ENCODE data around the gene AKNAD1. TPM values are rescaled to one million over a fixed set of nuclear protein-coding genes. Genes with fewer than 3 reads are reported as not detected.

The AKNAD1 gene
- total RNA-seq, 1 donor from 2014 or later = 0.92 TPM

- Mint-ChIP-seq H3K27ac (no peak overlapping the region), H3K27me3 (no peaks in the 10 kb centered on the region), H3K4me1 (ENCODE audit: unreplicated experiment) (peaks cover 14% of the 10 kb centered on the region), H3K36me3 (no peaks in the 10 kb centered on the region), H3K4me3 (no peak overlapping the region), H3K9me3 (no peaks in the 10 kb centered on the region)
- TF ChIP-seq CTCF (conservative IDR thresholded peaks at IDR 0.05) = no peak
- no peak for DNase-seq (ENCODE audit: extremely low spot score, unreplicated experiment)
These were observed 33.3 kb downstream of the AKNAD1 start for GRCh38 chr1:108823632-108824031.

DNA sequence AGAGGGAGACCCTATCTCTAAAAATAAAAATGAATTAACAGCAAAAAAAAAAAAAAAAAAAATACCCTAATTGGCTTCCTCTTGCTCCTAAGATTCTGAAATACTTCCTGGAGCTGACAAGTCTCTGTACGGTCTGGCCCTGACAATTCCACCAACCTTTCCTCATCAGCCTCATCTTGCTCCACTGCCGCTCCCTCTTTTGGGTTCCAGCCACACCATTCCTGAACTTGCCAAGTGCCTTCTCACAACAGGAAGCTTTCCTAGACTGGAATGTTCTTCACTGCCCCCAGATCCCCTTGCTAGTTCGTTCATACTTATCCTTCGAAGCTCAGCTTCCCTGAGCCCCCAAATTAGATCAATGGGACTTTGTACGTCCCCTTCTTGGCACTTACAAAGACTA, 37.0 kb downstream of the AKNAD1 start:
- DNase-seq (ENCODE audit: extremely low spot score, unreplicated experiment) = no peak
- H3K9me3 Mint-ChIP-seq = no peaks in the 10 kb centered on the region
- no peaks in the 10 kb centered on the region for H3K36me3 Mint-ChIP-seq
- no peak for TF ChIP-seq CTCF (conservative IDR thresholded peaks at IDR 0.05)
- peaks cover 25% of the 10 kb centered on the region for H3K4me1 Mint-ChIP-seq (ENCODE audit: unreplicated experiment)
- no peak overlapping the region for H3K27ac Mint-ChIP-seq
- H3K27me3 Mint-ChIP-seq = no peaks in the 10 kb centered on the region
- H3K4me3 Mint-ChIP-seq = no peak overlapping the region

GRCh38 chr1:108817811-108818210, 39.1 kb downstream of the AKNAD1 start:
- Mint-ChIP-seq H3K27ac (no peak overlapping the region), H3K27me3 (no peaks in the 10 kb centered on the region), H3K9me3 (no peaks in the 10 kb centered on the region), H3K4me1 (ENCODE audit: unreplicated experiment) (peaks cover 29% of the 10 kb centered on the region), H3K36me3 (no peaks in the 10 kb centered on the region), H3K4me3 (no peak overlapping the region)
- TF ChIP-seq CTCF (conservative IDR thresholded peaks at IDR 0.05) = no peak
- DNase-seq (ENCODE audit: extremely low spot score, unreplicated experiment) = no peak

DNA sequence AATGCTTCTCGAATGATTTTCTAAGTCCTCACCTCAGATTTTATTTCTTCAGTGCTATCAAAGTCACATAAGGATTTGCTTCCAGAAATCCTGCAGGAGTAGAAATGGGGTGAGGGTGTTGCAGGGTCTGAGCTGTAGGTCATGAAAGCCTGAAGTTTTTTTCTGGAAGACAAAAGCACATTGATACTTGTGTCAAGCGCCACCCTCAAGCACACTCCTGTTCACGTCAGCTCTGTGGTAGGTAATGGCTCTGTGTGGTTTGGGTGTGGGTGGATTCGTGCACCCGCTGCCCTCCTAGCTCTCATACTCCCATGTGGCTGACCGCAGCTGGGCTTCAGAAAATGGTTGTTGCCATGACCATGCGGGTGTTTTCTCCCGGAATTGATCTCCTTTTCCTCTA, 39.9 kb downstream of the AKNAD1 start:
- H3K9me3 Mint-ChIP-seq = no peaks in the 10 kb centered on the region

GRCh38 chr1:108816049-108816893, 40.6 kb downstream of the AKNAD1 start:
- H3K27ac Mint-ChIP-seq = peak overlapping the region; percentile 93
- H3K9me3 Mint-ChIP-seq = no peaks in the 10 kb centered on the region
- peak; percentile 78 for DNase-seq (ENCODE audit: extremely low spot score, unreplicated experiment)
- no peak for TF ChIP-seq CTCF (conservative IDR thresholded peaks at IDR 0.05)
- peaks cover 33% of the 10 kb centered on the region for H3K4me1 Mint-ChIP-seq (ENCODE audit: unreplicated experiment)
- H3K4me3 Mint-ChIP-seq = peak overlapping the region; percentile 80
- H3K36me3 Mint-ChIP-seq = no peaks in the 10 kb centered on the region
- H3K27me3 Mint-ChIP-seq = no peaks in the 10 kb centered on the region

More for the DNA sequence above, 39.9 kb downstream of the AKNAD1 start:
- no peak for TF ChIP-seq CTCF (conservative IDR thresholded peaks at IDR 0.05)
- peak overlapping the region; percentile 80 for H3K4me3 Mint-ChIP-seq
- peak overlapping the region; percentile 93 for H3K27ac Mint-ChIP-seq
- H3K4me1 Mint-ChIP-seq (ENCODE audit: unreplicated experiment) = peaks cover 29% of the 10 kb centered on the region
- no peaks in the 10 kb centered on the region for H3K27me3 Mint-ChIP-seq
- no peak for DNase-seq (ENCODE audit: extremely low spot score, unreplicated experiment)
- no peaks in the 10 kb centered on the region for H3K36me3 Mint-ChIP-seq

All from type B pancreatic cell (in vitro differentiated cells).